Transverse colon (tissue), 4 donors: Measurements from ENCODE around the gene CCNE1. TPM values are rescaled to one million over a fixed set of nuclear protein-coding genes. Genes with fewer than 3 reads are reported as not detected.

Experiments
- DNase-seq: peaks from one replicate; pipeline ENCODE4 v3.0.0-alpha.2; 2019
- H3K27ac ChIP-seq, 4 donors: fragments of 200-600 bp; sonication (generic); 2 replicates each; pipeline ENCODE4 v1.5.1; 2016 to 2018; ENCODE audit warnings: inconsistent platforms in 4 of 4
- H3K27me3 ChIP-seq: fragments of 200-600 bp; sonication (generic); 2 replicates; pipeline ENCODE4 v1.5.1; 2017; ENCODE audit warnings: inconsistent platforms
- H3K36me3 ChIP-seq, 4 donors: fragments of 200-600 bp; sonication (generic); 2 replicates each; pipeline ENCODE4 v1.5.1; 2017 to 2019; ENCODE audit warnings: inconsistent platforms in 4 of 4
- H3K4me1 ChIP-seq, 4 donors: fragments of 200-600 bp; sonication (generic); 2 replicates each; pipeline ENCODE4 v1.5.1; 2017 to 2020; ENCODE audit warnings: inconsistent platforms in 4 of 4
- H3K4me3 ChIP-seq, 4 donors: fragments of 200-600 bp; sonication (generic); 1 replicate in 1 of 4; 2 replicates in 3 of 4; pipeline versions ENCODE4 v1.5.1 to v1.6.1; 2017 to 2019; ENCODE audit warnings: inconsistent platforms in 4 of 4
- H3K9me3 ChIP-seq, 2 donors: fragments of 200-600 bp; sonication (generic); 2 replicates each; pipeline ENCODE4 v1.5.1; 2017 to 2019; ENCODE audit warnings: inconsistent platforms in 2 of 2
- CTCF ChIP-seq, 5 experiments: fragments of 200-600 bp in 3 of 5; fragments of 450-650 bp in 2 of 5; sonication (generic) in 3 of 5; IDR thresholded peaks; 1 replicate in 2 of 5; 2 replicates in 3 of 5; pipeline ENCODE4 v1.5.1; 2016 to 2017; ENCODE audit warnings: antibody characterized with exemption in 5 of 5, inconsistent platforms in 3 of 5, mild to moderate bottlenecking in 2 of 5, moderate library complexity in 1 of 5
- EP300 ChIP-seq: sonication (generic); formaldehyde crosslinking; IDR thresholded peaks from one replicate; pipeline ENCODE4 v1.6.1; 2017; ENCODE audit warnings: antibody characterized with exemption, low read depth
- POLR2A ChIP-seq: fragments of 450-650 bp; IDR thresholded peaks from one replicate; pipeline ENCODE4 v1.6.1; 2016; ENCODE audit warnings: antibody characterized with exemption, mild to moderate bottlenecking, moderate library complexity
- POLR2AphosphoS5 ChIP-seq, 3 donors: sonication (generic); formaldehyde crosslinking; IDR thresholded peaks; one replicate each; pipeline ENCODE4 v1.6.1; 2016; ENCODE audit warnings: antibody characterized with exemption in 3 of 3
- WGBS, 2 donors: methylation state at CpG; one replicate each; pipeline ENCODE4 v1.1.5; 2018; ENCODE audit warnings: low coverage in 1 of 2; 5-methylcytosine and 5-hydroxymethylcytosine counted together
- in situ Hi-C, 4 donors: fragments of 200-750 bp; cut with MboI; loops; one replicate each; pipeline versions ENCODE4 v1.15.0 to v1.15.1; 2017; ENCODE audit warnings: low sequenced_read_pairs in 3 of 4, low pct_ligation_motif_present in 1 of 4, low pct_unique_long_range_greater_than_20kb in 1 of 4
- intact Hi-C: fragments of 100-400 bp; cut with DNase I; formaldehyde crosslinking; loops from one replicate; pipeline ENCODE4 v1.15.1; 2023; ENCODE audit warnings: low total_unique reads
- total RNA-seq, 4 donors: library from RNA; depleted of rRNA; stranded (reverse); fragments of >200 nt; gene quantifications; one replicate each; pipeline ENCODE4 v1.1.0, GENCODE V29; 2016

Gene CCNE1
- total RNA-seq, 4 donors from 2014 or later: 1.7 to 30.3 (median 5.8) TPM

DNA sequence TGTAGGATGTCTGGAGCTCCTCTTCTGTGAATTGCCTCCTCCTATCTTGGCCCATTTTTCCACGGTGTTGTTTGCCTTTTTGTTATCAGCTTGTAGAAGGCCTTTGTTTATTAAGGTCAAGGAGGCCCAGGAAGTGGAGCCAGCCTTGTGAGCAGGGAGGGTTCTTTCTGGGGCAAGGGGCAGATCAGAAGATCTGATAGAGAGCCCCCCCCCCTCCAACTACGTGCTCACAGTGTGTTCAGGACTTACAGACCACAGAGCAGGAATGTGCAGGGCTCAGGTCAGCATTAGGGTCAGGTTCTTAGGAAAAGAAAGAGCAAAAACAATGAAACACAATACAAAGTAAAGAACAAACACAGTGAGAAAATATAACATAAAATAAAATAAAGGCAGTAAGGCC is 59.4 kb downstream of the CCNE1 start:
- in situ Hi-C loops: loop anchor here in 3 of 4 donors (10.0 to 25.0 kb wide), 3 partner anchors 106 to 136 kb away; no protein-coding TSS in a partner anchor
- Histone ChIP-seq H3K36me3 (no peaks in the 10 kb centered on the region), H3K27me3 (peaks cover 32% of the 10 kb centered on the region), H3K9me3 (peaks cover 0 to 8% of the 10 kb centered on the region in 2 donors), H3K4me1 (peaks cover 7 to 15% (median 11%) of the 10 kb centered on the region in 4 donors), H3K27ac (no peak overlapping the region), H3K4me3 (no peak overlapping the region)
- no peak for TF ChIP-seq POLR2A
- TF ChIP-seq CTCF (IDR thresholded peaks at IDR 0.05): no peak
- no peak for TF ChIP-seq POLR2AphosphoS5 (IDR thresholded peaks at IDR 0.05)
- no peak for TF ChIP-seq EP300
- intact Hi-C loops: loop anchor here (5.0 to 10.0 kb wide), 2 partner anchors 109 to 136 kb away; no protein-coding TSS in a partner anchor
- 0 to 33% methylated on average over 1 to 2 of the region's 2 CpGs for WGBS, 2 donors
- no peak for DNase-seq

DNA sequence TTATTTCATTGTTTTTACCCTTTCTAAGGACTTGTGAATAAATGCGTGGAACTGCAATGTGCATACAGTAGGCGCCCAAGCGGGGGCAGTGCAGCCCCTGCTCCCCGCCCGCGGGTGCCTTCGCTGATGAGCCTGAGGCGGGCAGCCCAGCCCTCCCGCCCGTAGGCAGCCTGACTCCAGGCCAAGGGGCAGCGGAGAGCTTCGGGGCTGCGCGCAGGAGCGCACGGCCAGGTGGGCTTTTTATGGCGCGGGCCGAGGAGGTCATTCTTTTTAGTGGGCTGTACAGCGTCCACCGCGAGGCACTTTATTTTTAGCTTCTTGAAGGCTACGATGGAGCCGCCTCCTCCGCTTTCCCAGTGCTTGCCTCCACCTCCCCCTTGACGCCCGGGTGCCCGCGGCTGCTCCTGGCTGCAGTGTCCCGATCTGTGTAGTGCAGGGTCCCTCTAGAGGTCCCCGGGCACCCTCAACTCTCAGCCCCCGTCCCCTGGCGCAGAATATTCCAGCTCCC is 60.5 kb downstream of the CCNE1 start:
- in situ Hi-C loops: loop anchor here in 3 of 4 donors (10.0 to 25.0 kb wide), 3 partner anchors 107 to 137 kb away; no protein-coding TSS in a partner anchor
- intact Hi-C loops: loop anchor here (5.0 to 10.0 kb wide), 2 partner anchors 110 to 137 kb away; no protein-coding TSS in a partner anchor
- Histone ChIP-seq H3K27ac (no peak overlapping the region), H3K9me3 (peaks cover 0 to 8% of the 10 kb centered on the region in 2 donors), H3K4me3 (no peak overlapping the region), H3K27me3 (peaks cover 32% of the 10 kb centered on the region), H3K4me1 (peaks cover 7 to 15% (median 11%) of the 10 kb centered on the region in 4 donors), H3K36me3 (no peaks in the 10 kb centered on the region)
- TF ChIP-seq POLR2A (no peak), CTCF (IDR thresholded peaks at IDR 0.05) (peak in 2 of 5 experiments; percentile 2 to 3)
- no peak for DNase-seq
- WGBS, 2 donors: 21% methylated on average over 33 of the region's 33 CpGs; no CpG with 5 or more reads in 1 of the 2 donors

GRCh38 chr19:29873024-29873800 is 61.4 kb downstream of the CCNE1 start:
- TF ChIP-seq POLR2A (no peak), CTCF (IDR thresholded peaks at IDR 0.05) (peak; percentile 40 to 88 (median 81))
- Histone ChIP-seq H3K4me1 (peaks cover 7 to 15% (median 11%) of the 10 kb centered on the region in 4 donors), H3K4me3 (peak overlapping the region; percentile 18 to 48 (median 31)), H3K9me3 (peaks cover 0 to under 1% of the 10 kb centered on the region in 2 donors), H3K36me3 (no peaks in the 10 kb centered on the region), H3K27ac (no peak overlapping the region), H3K27me3 (peaks cover 32% of the 10 kb centered on the region)
- peak; percentile 49 for DNase-seq
- in situ Hi-C loops (loop anchor here in 3 of 4 donors (10.0 to 25.0 kb wide), 3 partner anchors 108 to 138 kb away; no protein-coding TSS in a partner anchor), intact Hi-C loops (loop anchor here (5.0 to 10.0 kb wide), 2 partner anchors 111 to 138 kb away; no protein-coding TSS in a partner anchor)
- WGBS, 2 donors: 3% methylated on average over 39 of the region's 77 CpGs; no CpG with 5 or more reads in 1 of the 2 donors

Other genes with a start within 250 kb of the CCNE1 start
- gene POP4, start 205.7 kb upstream of the CCNE1 start, total RNA-seq: 10 to 100 TPM in 3 of 4 donors, 1 to 10 TPM in 1; 6.4 to 59.7 (median 38.7) TPM
- 10 to 100 TPM in 3 of 4 donors, 1 to 10 TPM in 1; 8.6 to 38.8 (median 14.2) TPM for gene PLEKHF1, start 146.5 kb upstream of the CCNE1 start, total RNA-seq
- 10 to 100 TPM; 13.9 to 33.3 (median 21.4) TPM for gene C19orf12, start 96.7 kb upstream of the CCNE1 start, total RNA-seq
- gene URI1, start 130.2 kb downstream of the CCNE1 start, total RNA-seq: 100 to 1,000 TPM in 1 of 4 donors, 10 to 100 TPM in 3; 28.1 to 146 (median 48.0) TPM